K562 (cell line): ENCODE results near the gene EHD3.

Experiments used
- ETV5 ChIP-seq: sonication (generic); formaldehyde crosslinking; IDR thresholded peaks from 2 replicates; pipeline ENCODE4 v1.4.0; 2020; ENCODE audit warnings: low read depth, mild to moderate bottlenecking, missing genetic modification reagents
- MAFK ChIP-seq: IDR thresholded peaks from 2 replicates; pipeline ENCODE4 v1.6.1; 2011; ENCODE audit warnings: low read length, improper control_type of control experiment
- MIER1 ChIP-seq: fragments of 450-650 bp; IDR thresholded peaks from 2 replicates; pipeline ENCODE4 v1.6.1; 2016; ENCODE audit warnings: antibody characterized with exemption, mild to moderate bottlenecking, low read depth
- RB1 ChIP-seq: fragments of 450-650 bp; IDR thresholded peaks from 2 replicates; pipeline ENCODE4 v1.6.1; 2017; ENCODE audit warnings: low read depth, mild to moderate bottlenecking
- SP1 ChIP-seq: sonication (generic); formaldehyde crosslinking; IDR thresholded peaks from 2 replicates; pipeline ENCODE4 v1.8.1; 2022; ENCODE audit warnings: mild to moderate bottlenecking, missing genetic modification reagents
- TARDBP ChIP-seq: fragments of 450-650 bp; IDR thresholded peaks from 2 replicates; pipeline ENCODE4 v1.6.1; 2016
- TSC22D4 ChIP-seq: fragments of 450-650 bp; IDR thresholded peaks from 2 replicates; pipeline ENCODE4 v1.6.1; 2016; ENCODE audit warnings: missing genetic modification characterization, missing biosample characterization, control low read depth
- U2AF2 ChIP-seq: fragments of 200-400 bp; formaldehyde crosslinking; optimal IDR thresholded peaks from 2 replicates; pipeline ENCODE3; 2017; ENCODE audit warnings: low read depth, mild to moderate bottlenecking, low read length
- TF ChIP-seq, protein P1 (sequence below), 3 experiments: fragments of 200-800 bp in 1 of 3; fragments of 250-450 bp in 1 of 3; fragments of 450-650 bp in 1 of 3; sonication (Bioruptor Pico) in 1 of 3; sonication (Bioruptor generic) in 1 of 3; formaldehyde crosslinking in 1 of 3; IDR thresholded peaks; 2 replicates each; pipeline versions ENCODE4 v1.6.1 to v1.8.0; 2016 to 2022; ENCODE audit warnings: mild to moderate bottlenecking in 2 of 3, missing genetic modification characterization in 2 of 3, missing compliant biosample characterization in 1 of 3, moderate library complexity in 1 of 3
- TF ChIP-seq, protein P2 (sequence below), 3 experiments: IDR thresholded peaks in 2 of 3; conservative IDR thresholded peaks in 1 of 3; 2 replicates each; pipeline ENCODE4 v1.5.1; 2011 to 2012; ENCODE audit warnings: low read length in 3 of 3, mild to moderate bottlenecking in 3 of 3, control low read depth in 2 of 3, improper control_type of control experiment in 1 of 3, inconsistent platforms in 1 of 3, low read depth in 1 of 3, mixed read lengths in 1 of 3, moderate library complexity in 1 of 3; ENCODE audit not compliant: insufficient read depth in 2 of 3

DNA sequence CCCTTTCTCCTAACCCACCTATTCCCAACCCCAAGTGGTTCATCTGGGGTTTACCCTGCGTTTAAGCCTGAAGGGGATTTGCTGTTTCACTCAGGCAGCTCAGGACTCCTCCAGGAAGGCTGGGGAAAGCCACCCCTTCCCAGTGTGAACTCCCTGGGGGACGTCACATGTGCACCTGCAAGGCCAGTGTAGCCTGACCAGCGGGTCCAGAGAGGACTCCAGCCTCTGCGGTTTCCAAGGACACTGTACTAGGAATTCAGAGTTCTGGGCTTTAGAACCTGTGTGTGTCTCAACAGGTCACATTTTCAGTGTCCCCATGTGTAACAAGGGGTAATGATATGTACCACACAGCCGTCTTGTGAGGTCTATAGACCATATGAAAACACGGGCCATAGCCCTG lies 17.9 kb downstream of the EHD3 start:
- TF ChIP-seq TSC22D4 (no peak), MAFK (no peak), U2AF2 (no peak), RB1 (no peak), TARDBP (no peak), MIER1 (no peak), SP1 (no peak), ETV5 (no peak)
- TF ChIP-seq, protein P1, sequence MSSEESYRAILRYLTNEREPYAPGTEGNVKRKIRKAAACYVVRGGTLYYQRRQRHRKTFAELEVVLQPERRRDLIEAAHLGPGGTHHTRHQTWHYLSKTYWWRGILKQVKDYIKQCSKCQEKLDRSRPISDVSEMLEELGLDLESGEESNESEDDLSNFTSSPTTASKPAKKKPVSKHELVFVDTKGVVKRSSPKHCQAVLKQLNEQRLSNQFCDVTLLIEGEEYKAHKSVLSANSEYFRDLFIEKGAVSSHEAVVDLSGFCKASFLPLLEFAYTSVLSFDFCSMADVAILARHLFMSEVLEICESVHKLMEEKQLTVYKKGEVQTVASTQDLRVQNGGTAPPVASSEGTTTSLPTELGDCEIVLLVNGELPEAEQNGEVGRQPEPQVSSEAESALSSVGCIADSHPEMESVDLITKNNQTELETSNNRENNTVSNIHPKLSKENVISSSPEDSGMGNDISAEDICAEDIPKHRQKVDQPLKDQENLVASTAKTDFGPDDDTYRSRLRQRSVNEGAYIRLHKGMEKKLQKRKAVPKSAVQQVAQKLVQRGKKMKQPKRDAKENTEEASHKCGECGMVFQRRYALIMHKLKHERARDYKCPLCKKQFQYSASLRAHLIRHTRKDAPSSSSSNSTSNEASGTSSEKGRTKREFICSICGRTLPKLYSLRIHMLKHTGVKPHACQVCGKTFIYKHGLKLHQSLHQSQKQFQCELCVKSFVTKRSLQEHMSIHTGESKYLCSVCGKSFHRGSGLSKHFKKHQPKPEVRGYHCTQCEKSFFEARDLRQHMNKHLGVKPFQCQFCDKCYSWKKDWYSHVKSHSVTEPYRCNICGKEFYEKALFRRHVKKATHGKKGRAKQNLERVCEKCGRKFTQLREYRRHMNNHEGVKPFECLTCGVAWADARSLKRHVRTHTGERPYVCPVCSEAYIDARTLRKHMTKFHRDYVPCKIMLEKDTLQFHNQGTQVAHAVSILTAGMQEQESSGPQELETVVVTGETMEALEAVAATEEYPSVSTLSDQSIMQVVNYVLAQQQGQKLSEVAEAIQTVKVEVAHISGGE (CRISPR knock-in tag; IDR thresholded peaks at IDR 0.05), result no peak
- TF ChIP-seq, protein P2, sequence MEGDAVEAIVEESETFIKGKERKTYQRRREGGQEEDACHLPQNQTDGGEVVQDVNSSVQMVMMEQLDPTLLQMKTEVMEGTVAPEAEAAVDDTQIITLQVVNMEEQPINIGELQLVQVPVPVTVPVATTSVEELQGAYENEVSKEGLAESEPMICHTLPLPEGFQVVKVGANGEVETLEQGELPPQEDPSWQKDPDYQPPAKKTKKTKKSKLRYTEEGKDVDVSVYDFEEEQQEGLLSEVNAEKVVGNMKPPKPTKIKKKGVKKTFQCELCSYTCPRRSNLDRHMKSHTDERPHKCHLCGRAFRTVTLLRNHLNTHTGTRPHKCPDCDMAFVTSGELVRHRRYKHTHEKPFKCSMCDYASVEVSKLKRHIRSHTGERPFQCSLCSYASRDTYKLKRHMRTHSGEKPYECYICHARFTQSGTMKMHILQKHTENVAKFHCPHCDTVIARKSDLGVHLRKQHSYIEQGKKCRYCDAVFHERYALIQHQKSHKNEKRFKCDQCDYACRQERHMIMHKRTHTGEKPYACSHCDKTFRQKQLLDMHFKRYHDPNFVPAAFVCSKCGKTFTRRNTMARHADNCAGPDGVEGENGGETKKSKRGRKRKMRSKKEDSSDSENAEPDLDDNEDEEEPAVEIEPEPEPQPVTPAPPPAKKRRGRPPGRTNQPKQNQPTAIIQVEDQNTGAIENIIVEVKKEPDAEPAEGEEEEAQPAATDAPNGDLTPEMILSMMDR (IDR thresholded peaks at IDR 0.05 in 2 of 3, conservative IDR thresholded peaks at IDR 0.05 in 1 of 3; ENCODE audit: insufficient read depth in 2 of 3, low read depth in 1 of 3, low read length in 3 of 3), result no peak
